KBM-7 (cell line): ENCODE measurements around the gene PLEKHN1.
"Not testable (repeated sequence)": the region's sequence is repeated elsewhere in the genome, so short reads cannot be mapped to it uniquely, and the experiment has no call there.

Source experiments
- DNase-seq: peaks from one replicate; pipeline ENCODE4 v3.0.0-alpha.2; 2015
- in situ Hi-C: fragments of 300-500 bp; cut with MboI; formaldehyde crosslinking; loops from 2 replicates; pipeline ENCODE4 v1.14.3; 2020; ENCODE audit warnings: low sequenced_read_pairs, low pct_unique_long_range_greater_than_20kb, mixed read lengths

PLEKHN1 gene

DNA sequence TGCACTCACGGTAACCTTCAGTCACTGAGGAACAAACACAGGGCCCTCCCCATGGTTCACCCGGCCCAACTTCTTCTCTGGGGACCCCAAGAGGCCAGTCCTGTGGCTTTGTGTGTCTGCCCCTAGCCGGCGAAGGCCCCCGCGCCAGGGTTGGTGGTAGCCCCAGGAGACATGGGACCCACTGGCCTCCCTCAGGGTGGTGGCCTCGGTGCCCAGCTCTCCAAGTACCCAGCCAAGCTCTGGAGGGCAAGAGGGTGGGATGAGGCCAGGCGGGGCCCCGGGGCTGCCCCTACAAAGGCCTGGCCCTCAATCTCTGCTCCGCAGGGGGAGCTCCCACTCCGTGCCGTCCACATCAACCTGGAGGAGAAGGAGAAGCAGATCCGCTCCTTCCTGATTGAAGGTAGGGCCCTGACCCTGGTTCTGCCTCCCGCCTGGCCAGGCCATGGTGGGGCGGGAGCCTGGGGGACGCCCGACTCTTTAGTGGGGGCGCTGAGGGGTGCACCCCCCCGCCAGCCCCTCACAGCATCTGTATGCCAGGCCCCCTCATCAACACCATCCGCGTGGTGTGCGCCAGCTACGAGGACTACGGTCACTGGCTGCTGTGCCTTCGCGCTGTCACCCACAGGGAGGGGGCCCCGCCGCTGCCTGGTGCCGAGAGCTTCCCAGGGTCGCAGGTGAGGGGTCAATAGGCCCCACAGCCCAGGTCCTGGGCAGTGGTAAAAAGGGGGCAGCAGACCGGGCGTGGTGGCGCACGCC is 5.6 kb downstream of the PLEKHN1 start:
- in situ Hi-C loops = no loop called here
- no peak for DNase-seq

- in situ Hi-C loops = no loop called here
- DNase-seq = no peak
Measured at GRCh38 chr1:972726-973458, 6.6 kb downstream of the PLEKHN1 start.

DNA sequence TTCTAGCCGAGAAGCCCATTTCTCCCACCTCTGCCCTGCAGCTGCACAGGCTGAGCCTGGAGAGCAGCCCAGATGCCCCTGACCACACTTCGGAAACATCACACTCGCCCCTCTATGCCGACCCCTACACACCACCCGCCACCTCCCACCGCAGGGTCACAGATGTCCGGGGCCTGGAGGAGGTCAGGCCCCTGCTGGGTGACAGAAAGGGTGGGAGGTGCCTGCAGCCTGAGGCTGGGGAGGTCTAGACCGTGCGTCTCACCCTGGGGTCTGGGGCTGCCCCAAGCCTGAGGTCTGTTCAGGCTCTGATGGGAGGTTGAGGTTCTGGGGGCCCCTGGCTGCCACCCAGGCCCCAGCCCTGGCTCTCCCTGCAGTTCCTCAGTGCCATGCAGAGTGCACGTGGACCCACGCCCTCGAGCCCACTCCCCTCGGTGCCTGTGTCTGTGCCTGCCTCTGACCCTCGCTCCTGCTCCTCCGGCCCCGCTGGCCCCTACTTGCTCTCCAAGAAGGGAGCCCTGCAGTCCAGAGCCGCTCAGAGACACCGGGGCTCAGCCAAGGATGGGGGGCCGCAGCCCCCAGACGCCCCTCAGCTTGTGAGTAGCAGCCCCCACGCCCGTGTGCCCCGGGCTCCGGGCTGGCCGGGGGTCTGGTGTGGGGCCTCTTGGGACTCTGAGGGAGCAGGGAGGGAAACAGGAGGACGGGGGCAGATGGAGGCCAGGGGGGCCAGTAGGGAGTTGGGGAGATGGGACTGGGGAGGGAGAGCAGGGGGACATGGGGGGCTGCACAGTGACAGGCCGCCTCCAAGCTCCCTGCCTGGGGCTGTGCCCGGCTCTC is 7.4 kb downstream of the PLEKHN1 start:
- in situ Hi-C loops = no loop called here
- no peak for DNase-seq

GRCh38 chr1:974293-974640 is 8.0 kb downstream of the PLEKHN1 start:
- in situ Hi-C loops = no loop called here
- no peak for DNase-seq

DNA sequence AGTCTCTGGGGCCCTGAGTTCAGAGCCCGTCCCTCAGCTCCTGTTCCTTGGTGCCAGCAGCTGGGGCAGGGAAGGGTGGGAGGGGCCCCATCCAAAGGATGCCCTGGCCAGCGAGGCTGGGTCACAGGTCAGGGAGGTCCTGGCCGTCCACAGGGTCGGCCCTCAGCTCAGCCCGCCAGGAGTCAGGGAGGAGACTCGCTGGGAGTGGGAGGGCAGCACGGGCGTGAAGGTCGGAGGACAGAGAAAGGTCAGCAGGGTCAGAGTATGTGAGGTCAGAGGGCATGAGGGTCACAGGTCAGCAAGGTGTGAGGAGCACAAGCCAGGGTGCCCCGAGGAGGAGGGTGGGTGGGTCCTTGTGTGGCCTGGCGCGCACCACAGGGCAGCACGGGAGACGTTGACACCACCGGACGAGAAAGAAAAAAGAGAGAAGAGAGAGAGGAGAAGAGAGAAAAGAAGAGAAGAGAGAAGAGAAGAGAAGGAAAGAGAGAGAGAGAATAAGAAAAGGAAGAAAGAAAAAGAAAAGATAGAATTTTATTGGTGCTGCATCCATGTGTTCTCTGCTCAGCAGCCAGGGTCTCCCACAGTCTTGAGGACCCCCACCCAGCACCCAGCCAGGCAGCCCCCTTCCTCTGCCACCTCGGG is 8.5 kb downstream of the PLEKHN1 start:
- DNase-seq = no peak
- in situ Hi-C loops = no loop called here

DNA sequence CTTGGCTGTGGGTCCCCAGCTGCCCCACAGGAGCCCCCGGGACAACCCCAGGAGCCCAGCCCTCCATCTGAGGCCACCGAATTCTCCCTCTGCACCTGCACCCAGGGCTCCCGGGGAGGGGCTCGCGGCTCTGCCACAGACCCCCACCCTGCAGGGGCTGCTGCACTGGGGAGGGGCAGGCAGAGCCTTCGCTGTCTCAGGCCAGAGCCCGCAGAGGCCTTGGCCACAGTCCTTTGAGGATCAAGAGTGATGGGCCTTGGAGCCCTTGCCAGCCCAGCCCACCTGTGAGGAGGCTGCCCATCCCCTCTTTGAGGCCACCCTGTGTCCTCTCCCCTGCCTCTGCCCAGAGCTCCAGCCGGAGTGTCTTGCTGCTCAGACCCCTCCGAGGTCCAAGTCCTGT is 9.1 kb downstream of the PLEKHN1 start:
- DNase-seq = no peak
- in situ Hi-C loops = no loop called here

DNA sequence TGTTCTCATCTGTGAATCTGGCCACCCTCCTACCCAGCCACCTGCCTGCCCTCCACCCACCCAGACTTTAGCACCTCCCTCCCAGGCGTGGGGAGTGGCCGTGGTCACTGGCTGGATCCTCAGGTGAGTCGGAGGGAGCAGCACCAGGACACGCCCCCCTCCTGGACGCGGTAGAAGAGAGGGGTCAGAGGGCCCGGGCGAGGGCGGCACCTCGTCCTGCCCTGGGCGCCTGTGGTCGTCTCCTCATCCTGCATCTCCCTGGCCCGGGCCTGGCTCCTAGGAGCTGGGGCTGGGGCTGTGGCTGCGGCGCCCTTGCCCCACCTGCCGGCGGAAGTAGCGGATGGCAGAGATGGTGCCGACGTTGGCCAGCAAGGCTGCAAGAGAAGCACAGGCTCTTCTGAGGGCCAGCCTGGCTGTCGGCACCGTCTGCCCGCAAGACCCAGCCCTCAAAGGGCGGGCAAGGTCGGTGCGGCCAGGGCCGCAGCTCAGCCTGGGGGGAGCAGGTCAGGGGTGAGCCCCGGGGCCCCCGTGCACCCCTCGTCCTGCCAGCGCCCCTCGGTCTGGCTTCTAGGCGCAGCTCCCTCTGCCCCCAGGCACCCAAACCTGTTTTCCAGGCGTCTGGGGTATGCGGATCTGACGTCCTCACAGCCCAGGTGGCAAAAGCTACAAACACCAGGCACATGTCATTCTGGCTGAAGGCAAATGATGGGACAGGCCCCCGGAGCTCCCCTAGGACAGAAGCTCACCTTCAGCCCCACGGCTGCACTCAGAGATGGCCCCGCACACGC is 9.8 kb downstream of the PLEKHN1 start:
- peak; percentile 78 for DNase-seq
- in situ Hi-C loops = no loop called here

DNA sequence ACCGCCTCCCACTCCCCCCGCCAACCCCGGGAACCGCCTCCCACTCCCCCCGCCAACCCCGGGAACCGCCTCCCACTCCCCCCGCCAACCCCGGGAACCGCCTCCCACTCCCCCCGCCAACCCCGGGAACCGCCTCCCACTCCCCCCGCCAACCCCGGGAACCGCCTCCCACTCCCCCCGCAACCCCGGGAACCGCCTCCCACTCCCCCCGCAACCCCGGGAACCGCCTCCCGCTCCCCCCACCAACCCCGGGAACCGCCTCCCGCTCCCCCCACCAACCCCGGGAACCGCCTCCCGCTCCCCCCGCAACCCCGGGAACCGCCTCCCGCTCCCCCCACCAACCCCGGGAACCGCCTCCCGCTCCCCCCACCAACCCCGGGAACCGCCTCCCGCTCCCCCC is 10.5 kb downstream of the PLEKHN1 start:
- in situ Hi-C loops, DNase-seq: not testable (repeated sequence)

DNA sequence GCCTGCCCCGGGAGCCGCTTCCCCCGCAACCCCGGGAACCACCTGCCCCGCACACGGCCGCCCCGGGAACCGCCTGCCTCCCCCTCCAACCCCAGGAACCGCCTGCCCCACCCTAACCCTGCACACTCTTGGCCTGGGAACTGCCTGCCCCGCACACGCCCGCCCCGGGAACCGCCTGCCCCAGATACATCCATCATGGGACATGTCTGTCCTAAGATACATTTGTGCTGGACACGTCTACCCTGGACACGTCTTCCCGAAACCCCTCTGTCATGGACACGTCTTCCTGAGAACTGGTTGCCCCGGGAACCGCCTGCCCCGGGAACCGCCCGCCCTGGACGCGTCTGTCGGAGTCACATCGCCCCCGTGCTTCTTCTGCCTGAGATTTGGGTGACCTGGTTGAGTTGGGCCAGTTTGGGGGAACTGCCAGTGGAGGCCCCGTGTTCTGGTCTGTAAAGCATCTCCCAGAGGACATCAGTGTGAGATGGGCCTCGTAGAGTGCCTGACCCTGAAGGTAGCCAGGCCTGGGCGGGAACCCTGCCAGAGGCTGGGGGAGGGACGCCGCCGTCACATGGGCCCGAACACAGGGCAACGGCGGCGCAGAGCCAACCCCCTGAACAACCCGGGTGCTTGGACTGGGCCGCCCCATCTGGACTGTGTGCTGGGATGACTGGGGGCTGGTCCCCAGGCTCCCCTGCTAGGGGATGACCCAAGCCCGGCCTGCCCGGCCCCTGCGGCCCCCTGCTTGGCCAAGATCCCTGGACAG is 12.0 kb downstream of the PLEKHN1 start:
- DNase-seq = no peak
- in situ Hi-C loops = no loop called here

DNA sequence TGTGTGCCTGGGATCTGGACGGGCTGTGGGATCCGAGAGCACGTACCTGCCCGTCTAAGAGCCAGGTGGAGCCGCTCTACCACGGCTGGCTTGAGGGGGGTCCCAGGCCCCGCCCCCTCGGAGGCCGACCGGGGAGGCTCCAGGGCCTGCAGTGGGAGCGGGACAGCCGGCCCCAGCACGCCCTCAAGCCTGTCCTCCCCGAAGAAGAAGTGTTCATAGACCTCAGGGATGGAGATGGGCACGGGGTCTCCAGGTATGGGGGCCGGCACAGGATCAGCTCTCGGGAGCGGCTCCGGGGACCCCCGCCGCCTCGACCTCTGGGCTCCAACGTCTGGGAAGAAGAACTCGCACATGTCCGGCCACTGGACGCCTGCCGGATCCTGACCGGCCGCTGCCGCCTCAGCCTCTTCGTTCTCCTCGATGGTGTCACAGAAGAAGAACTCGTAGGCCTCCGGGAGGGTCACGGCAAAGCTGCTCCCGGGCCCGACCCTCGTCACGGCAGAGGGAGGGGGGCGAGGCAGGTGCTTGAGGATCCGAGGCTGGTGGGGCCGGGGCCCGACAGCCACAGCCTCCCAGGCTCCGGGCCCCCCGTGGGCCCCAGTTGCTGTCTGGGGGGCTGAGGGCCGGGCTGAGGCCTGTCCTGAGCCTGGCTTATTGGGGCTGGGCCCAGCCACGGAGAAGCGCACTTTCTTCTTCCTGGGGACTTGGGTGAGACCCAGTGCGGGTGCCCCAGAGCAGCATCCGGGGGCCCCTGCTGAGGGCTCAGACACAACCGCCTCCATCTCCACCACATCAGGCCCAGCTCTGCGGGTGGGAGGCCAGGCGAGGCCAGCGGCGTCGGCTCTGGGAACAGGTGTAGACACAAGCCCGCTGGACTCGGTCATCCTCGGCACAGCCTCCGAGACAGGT is 12.8 kb downstream of the PLEKHN1 start:
- no peak for DNase-seq
- in situ Hi-C loops = no loop called here

GRCh38 chr1:979744-980072 is 13.4 kb downstream of the PLEKHN1 start:
- no peak for DNase-seq
- in situ Hi-C loops = no loop called here

- in situ Hi-C loops = no loop called here
Measured at GRCh38 chr1:980137-980571, 13.9 kb downstream of the PLEKHN1 start.

GRCh38 chr1:980602-981395 is 14.5 kb downstream of the PLEKHN1 start:
- in situ Hi-C loops = no loop called here
- no peak for DNase-seq

More at GRCh38 chr1:980137-980571, 13.9 kb downstream of the PLEKHN1 start:
- DNase-seq = no peak

- in situ Hi-C loops = no loop called here
- no peak for DNase-seq
Measured at GRCh38 chr1:981491-981954, 15.2 kb downstream of the PLEKHN1 start.

GRCh38 chr1:981955-982558 is 15.8 kb downstream of the PLEKHN1 start, which contains the start of gene PERM1:
Gene PERM1, minus strand, starts transcription at chr1:982093. Its CDS starts 1,064 bp downstream, at chr1:981029.
- in situ Hi-C loops = no loop called here
- DNase-seq = no peak
